A673 (cell line): ENCODE data around the gene HBEGF. TPM values are rescaled to one million over a fixed set of nuclear protein-coding genes. Genes with fewer than 3 reads are reported as not detected.

ENCODE experiments used
- BruUV-seq: library from RNA; stranded (reverse); fragments of 400-500 nt; replicated peaks from 2 replicates; lab custom pipeline; 2021; lab: Mats Ljungman, UMichigan
- CTCF ChIA-PET: fragments of 300-600 bp; sonication (Branson Sonifier 250); formaldehyde crosslinking; loops from one replicate; lab custom pipeline; 2022; ENCODE audit warnings: antibody characterized with exemption; lab: Charles Lee
- POLR2A ChIA-PET: fragments of 300-600 bp; sonication (Branson Sonifier 250); formaldehyde crosslinking; loops from one replicate; lab custom pipeline; 2022; ENCODE audit warnings: antibody characterized with exemption; ENCODE audit not compliant: low non-redundant PET; lab: Charles Lee
- DNase-seq: peaks from one replicate; pipeline ENCODE4 v3.0.0-alpha.2; 2015; ENCODE audit warnings: low spot score
- H3K27ac ChIP-seq: fragments of 200-600 bp; sonication (generic); 2 replicates; pipeline ENCODE4 v1.5.1; 2016; ENCODE audit warnings: mixed run types, low read depth, mild to moderate bottlenecking, mixed read lengths, antibody characterized with exemption, low read length; ENCODE audit not compliant: poor library complexity, severe bottlenecking
- H3K27me3 ChIP-seq: fragments of 200-600 bp; sonication (generic); replicated peaks from 2 replicates; pipeline ENCODE4 v1.6.1; 2017; ENCODE audit warnings: mixed run types, low read depth, mild to moderate bottlenecking, mixed read lengths, antibody characterized with exemption, low read length; ENCODE audit not compliant: insufficient read depth, poor library complexity
- H3K36me3 ChIP-seq: fragments of 200-600 bp; sonication (generic); 2 replicates; pipeline ENCODE4 v1.6.1; 2016; ENCODE audit warnings: mixed run types, mild to moderate bottlenecking, mixed read lengths, antibody characterized with exemption, low read length; ENCODE audit not compliant: insufficient read depth, poor library complexity, severe bottlenecking
- H3K4me1 ChIP-seq: fragments of 200-600 bp; sonication (generic); 2 replicates; pipeline ENCODE4 v1.6.1; 2017; ENCODE audit warnings: mixed run types, mild to moderate bottlenecking, mixed read lengths, antibody characterized with exemption, low read length; ENCODE audit not compliant: insufficient read depth, poor library complexity, severe bottlenecking
- H3K4me3 ChIP-seq: fragments of 200-600 bp; sonication (generic); 2 replicates; pipeline ENCODE4 v1.5.1; 2016; ENCODE audit warnings: low read depth, mixed run types, mild to moderate bottlenecking, mixed read lengths, low read length; ENCODE audit not compliant: poor library complexity, severe bottlenecking
- H3K9me3 ChIP-seq: fragments of 200-600 bp; sonication (generic); 2 replicates; pipeline ENCODE4 v1.6.1; 2016; ENCODE audit warnings: mixed run types, low read depth, mild to moderate bottlenecking, mixed read lengths, antibody characterized with exemption, low read length; ENCODE audit not compliant: poor library complexity, severe bottlenecking
- CTCF ChIP-seq: fragments of 300-800, 200-600 bp; sonication (generic); conservative IDR thresholded peaks from 2 replicates; pipeline ENCODE4 v1.5.1; 2017; ENCODE audit warnings: low read depth, mild to moderate bottlenecking, antibody characterized with exemption, low read length, moderate library complexity, mixed read lengths
- EZH2 ChIP-seq: fragments of 200-600 bp; sonication (generic); IDR thresholded peaks from 2 replicates; pipeline ENCODE4 v1.6.1; 2017; ENCODE audit warnings: borderline replicate concordance, low read depth, mild to moderate bottlenecking, mixed read lengths, antibody characterized with exemption, low read length; ENCODE audit not compliant: poor library complexity, severe bottlenecking
- intact Hi-C: fragments of 100-400 bp; cut with micrococcal nuclease; formaldehyde crosslinking; loops from one replicate; pipeline ENCODE4 v1.10.0; 2022; ENCODE audit not compliant: unreplicated experiment
- total RNA-seq: library from RNA; stranded (reverse); gene quantifications from 2 replicates; pipeline ENCODE4 v1.2.3, GENCODE V29; 2021

Gene HBEGF
- total RNA-seq, 1 experiment from 2014 or later, result 14.7 TPM

GRCh38 chr5:140360101-140360500, 13.7 kb upstream of the HBEGF start, which contains the start of gene SLC4A9:
Gene SLC4A9, plus strand, starts transcription at chr5:140360194. Its CDS starts 43 bp downstream, at chr5:140360237.
- intact Hi-C loops, result no loop called here
- H3K27me3 ChIP-seq, result no peaks in the 10 kb centered on the region
- no TSS peak for BruUV-seq
- H3K36me3 ChIP-seq, result no peaks in the 10 kb centered on the region
- POLR2A ChIA-PET, result no interaction called here
- no peaks in the 10 kb centered on the region for H3K9me3 ChIP-seq
- TF ChIP-seq CTCF (no peak), EZH2 (no peak)
- H3K27ac ChIP-seq, result no peak within 1 kb of the TSS
- no peak for DNase-seq
- no peak within 1 kb of the TSS for H3K4me3 ChIP-seq
- CTCF ChIA-PET, result interaction anchor here (0.5 to 3.0 kb wide), 3 partner anchors 20 to 119 kb away, joined by 3 to 62 read pairs (median 4); no protein-coding TSS in a partner anchor
- H3K4me1 ChIP-seq, result peaks cover 3% of the 10 kb centered on the region

- peak; percentile 68 for DNase-seq
- no peaks in the 10 kb centered on the region for H3K9me3 ChIP-seq
- POLR2A ChIA-PET, result no interaction called here
- H3K27me3 ChIP-seq, result no peaks in the 10 kb centered on the region
- no peak for TF ChIP-seq EZH2
- peak; percentile 60 for TF ChIP-seq CTCF
- no peak overlapping the region for H3K27ac ChIP-seq
- CTCF ChIA-PET, result interaction anchor here (0.6 to 3.0 kb wide), 10 partner anchors 13 to 618 kb away, joined by 3 to 62 read pairs (median 4); partner anchors contain the start of gene HBEGF
- peaks cover 3% of the 10 kb centered on the region for H3K4me1 ChIP-seq
- no TSS peak for BruUV-seq
- H3K36me3 ChIP-seq, result no peaks in the 10 kb centered on the region
- H3K4me3 ChIP-seq, result no peak overlapping the region
- intact Hi-C loops, result no loop called here
Observed at GRCh38 chr5:140358738-140359310, 12.4 kb upstream of the HBEGF start.

GRCh38 chr5:140357726-140358093, 11.3 kb upstream of the HBEGF start:
- DNase-seq, result peak; percentile 88
- no peaks in the 10 kb centered on the region for H3K36me3 ChIP-seq
- no peak overlapping the region for H3K27ac ChIP-seq
- H3K27me3 ChIP-seq, result no peaks in the 10 kb centered on the region
- BruUV-seq, result no TSS peak
- H3K4me1 ChIP-seq, result peaks cover 3% of the 10 kb centered on the region
- ChIA-PET CTCF (interaction anchor here (1.6 to 3.0 kb wide), 3 partner anchors 16 to 117 kb away, joined by 4 to 62 read pairs (median 45); no protein-coding TSS in a partner anchor), POLR2A (no interaction called here)
- H3K4me3 ChIP-seq, result peak overlapping the region; percentile 19
- intact Hi-C loops, result loop anchor here (1.0 kb wide), 1 partner anchor 113 kb away; no protein-coding TSS in a partner anchor
- no peaks in the 10 kb centered on the region for H3K9me3 ChIP-seq
- TF ChIP-seq EZH2 (no peak), CTCF (peak; percentile 96)
